GM18517 (cell line): ENCODE measurements around the gene RBM4B.

Source experiments
- ATAC-seq: cut with Tn5 transposase; IDR thresholded peaks from one replicate; pipeline ENCODE4 v1.9.1; 2021; ENCODE audit warnings: mild to moderate bottlenecking, moderate library complexity; ENCODE audit not compliant: unreplicated experiment

RBM4B gene

DNA sequence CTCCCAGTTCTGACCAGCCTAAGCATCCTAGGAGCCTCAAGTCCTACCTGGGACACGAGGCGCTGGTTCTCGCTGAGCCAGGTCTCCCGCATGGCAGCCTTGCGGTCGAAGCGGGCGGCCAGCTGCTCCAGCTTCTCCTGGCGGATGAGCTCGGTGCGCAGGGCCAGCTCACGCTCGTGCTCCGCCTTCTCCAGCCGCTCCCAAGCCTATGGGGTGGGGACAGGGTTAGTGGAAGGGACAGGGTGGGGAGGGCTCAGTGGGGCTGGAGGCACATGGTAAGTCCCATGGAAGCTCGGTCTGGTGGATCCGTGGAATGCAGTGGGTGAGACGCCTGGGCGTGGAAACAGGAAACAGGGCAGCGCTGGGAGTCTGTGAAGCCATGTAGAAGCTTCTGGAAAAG lies 30.4 kb upstream of the RBM4B start:
- no peak for ATAC-seq

DNA sequence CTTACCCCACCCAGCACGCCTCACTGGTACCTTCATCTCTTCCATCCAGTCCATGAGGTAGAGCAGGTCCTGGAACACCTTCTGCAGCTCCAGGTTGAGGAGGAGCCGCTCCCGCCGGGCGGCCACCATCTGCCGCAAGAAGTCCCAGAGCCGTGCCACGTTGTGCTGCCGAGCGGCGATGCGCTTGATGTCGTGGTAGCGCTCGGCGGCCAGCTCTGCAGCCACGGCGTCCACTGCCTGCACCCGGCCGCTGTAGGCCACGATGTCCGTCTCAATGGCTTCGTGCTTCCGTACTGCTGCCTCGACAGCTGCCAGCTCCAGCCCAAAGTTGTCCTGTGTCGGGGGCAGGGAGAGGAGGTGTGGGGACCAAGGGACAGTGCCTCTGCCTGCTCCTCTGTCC lies 29.8 kb upstream of the RBM4B start:
- no peak for ATAC-seq

DNA sequence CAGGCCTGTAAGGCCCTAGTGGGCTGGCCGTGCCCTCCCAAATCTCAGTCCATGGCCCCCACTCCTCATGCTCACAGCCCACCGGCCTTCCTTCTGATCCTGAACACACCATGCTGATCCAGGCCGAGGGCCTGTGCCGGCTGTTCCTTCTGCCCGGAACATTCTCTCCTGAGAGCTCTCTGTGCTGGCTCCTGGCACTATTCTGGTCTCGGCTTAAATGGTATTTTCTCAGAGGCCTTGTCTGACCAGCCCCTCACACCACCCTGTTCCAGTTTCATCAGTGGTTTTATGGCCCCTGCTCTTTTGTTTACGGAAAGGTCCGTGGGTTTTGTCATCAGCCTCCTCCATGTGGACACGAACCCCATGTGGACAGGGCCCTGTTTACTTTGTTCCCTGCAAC lies 29.3 kb upstream of the RBM4B start:
- no peak for ATAC-seq

DNA sequence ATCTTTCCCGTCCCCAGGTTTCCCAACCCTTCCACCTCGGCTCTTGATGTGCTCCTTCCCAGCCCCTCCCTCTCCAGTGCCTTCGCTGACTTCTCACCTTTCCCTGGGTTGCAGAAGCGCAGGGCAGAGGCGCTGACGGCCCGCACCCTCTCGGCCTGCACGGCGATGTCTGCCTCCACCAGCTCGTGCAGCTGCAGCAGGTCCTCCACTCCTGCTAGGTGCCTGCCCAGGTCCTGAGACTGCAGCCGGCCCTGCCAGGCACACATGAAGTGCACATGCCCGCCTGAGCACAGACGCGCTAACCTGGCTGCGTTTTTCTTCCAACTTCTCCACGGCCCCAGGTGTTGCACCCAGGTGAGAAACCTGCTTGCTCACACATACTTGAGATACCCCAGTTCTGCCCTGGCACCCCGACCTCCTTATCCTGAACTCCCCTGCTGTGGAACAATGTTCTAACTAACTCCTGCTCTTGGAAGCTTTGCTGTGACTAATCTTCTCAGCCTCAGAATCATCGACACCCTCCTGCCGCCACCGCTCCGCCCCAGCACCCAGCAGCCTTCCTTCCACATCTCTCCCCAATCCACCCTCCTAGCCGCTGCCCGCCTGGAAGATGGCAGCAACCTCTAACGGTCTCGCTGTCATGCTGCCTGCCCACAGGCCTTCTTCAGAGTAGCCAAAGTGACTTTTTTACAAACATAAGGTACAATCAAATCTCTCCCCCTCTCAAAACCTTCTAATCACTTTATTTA lies 28.1 kb upstream of the RBM4B start:
- no peak for ATAC-seq

DNA sequence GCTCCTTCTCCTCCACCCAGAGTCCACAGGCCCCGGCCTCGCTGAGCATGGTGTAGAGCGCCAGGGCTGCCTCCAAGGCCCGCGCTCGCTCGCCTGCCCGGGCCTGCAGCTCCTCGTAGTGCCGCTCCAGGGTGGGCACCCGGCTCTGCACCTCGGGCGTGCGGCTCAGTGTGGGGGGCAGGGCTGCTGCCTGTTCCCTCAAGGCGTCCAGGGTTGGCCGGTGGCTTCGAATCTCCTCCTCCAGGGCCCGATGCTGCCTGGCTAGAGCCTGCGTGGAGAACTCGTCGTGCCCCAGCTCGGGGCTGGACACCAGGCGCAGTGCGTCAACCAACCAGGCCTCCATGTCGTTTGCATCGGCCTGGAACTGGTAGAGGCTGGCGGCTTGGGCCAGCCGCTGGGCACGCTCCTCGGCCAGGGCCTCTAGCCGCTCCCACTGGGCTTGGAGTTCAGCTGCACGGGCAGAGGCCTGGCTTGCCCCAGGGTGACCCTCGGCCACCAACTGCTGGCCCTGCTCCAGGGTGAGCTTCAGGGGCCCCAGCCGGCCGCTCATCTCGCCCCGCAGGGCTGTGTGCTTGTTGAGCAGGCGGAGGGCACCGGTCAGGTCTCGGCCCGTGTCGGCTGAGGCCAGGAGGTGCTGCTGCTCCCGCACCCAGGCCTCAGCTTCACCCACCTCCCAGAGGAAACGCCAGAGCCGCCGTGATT lies 27.1 kb upstream of the RBM4B start:
- ATAC-seq: no peak

DNA sequence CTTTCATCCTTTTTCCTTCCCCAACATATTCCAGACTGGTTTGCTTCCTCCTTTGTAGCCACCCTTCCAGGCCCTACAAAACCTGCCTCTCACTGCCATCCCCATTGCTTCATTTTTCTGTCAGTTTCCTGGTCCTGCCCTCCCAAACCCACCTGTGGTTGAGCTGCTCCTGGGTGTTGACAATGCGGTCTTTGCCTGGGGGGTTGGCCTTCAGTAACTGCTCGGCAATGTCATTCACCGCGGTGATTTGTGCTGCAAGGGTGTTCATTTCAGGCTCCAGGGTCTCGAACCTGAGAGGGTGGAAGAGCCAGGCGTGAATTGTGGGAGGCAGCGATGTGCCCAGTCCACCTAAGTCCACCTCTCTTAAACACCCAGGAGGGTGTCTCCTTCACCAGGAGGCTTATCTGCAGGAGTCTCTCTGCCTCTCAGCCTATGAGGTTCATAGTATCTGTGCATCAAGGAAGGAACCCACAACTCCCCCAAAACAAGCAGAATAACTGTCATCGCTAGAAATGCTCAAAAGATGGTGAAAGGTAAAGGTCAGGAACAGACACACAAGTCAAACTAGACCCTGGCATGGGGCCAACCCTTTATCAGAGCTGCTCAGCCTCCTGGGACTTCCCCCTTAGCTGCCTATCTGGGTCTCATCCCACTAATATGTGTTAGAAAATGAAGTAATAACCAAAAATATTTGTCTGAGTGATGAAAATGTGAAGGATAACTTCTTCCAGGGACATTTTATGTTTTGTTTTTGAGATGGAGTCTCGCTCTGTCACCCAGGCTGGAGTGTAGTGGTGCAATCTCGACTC lies 23.9 kb upstream of the RBM4B start:
- ATAC-seq: no peak

DNA sequence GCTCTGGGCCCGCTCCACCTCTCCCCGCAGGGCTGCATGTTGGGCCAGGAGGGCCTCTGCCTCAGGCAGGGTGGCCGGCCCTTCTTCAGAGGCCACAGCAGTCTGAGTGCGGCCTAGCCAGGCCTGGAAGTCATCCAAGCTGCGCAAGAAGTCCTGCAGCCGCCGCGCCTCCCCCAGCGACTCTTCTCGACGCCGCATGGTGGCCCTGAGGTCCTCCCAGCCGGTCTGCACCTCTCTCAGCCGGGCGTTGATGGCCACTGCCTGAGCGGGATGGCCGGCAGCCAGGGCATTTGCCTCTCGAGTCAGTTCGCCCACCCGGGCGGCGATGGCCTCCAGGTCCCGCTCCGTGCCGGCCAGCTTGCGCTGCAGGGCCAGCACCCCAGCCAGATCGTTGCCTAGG lies 23.1 kb upstream of the RBM4B start:
- ATAC-seq: no peak

DNA sequence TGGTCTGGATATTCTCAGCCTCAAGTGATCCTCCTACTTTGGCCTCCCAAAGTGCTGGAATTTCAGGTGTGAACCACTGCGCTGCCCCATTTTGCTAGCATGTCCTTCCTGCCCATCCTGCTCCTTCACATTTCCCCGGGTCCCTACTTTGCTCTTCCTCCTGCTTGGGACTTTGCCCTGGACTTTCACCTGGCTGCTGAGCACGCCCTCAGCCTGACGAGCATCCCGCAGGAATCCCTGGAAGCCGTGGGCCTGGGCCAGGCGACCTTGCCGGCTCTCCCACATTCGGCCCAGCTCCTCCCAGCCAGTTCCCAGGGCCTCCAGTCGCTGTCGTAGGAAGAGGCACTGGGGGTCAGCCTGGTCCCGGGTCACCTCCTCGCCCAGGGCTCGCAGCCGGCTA lies 22.6 kb upstream of the RBM4B start:
- ATAC-seq: no peak

DNA sequence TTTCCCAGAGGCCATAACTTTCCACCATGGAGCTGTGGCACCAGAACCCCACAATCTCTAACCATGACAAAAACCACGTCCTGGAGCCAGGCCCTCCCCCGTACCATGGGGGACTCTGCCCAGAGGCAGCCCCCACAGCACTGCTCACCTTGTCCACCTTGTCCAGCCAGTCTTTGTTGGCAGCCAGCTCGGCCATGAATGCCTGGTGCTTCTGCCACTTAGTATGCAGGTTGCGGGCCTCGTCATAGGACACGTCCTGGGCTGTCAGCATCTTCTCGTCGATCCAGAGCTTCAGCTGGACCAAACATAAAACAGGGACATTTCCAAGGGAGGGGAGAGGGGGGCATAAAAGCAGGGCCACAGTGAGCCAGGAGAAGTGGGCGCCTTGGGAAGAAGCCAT lies 20.8 kb upstream of the RBM4B start:
- ATAC-seq: no peak

DNA sequence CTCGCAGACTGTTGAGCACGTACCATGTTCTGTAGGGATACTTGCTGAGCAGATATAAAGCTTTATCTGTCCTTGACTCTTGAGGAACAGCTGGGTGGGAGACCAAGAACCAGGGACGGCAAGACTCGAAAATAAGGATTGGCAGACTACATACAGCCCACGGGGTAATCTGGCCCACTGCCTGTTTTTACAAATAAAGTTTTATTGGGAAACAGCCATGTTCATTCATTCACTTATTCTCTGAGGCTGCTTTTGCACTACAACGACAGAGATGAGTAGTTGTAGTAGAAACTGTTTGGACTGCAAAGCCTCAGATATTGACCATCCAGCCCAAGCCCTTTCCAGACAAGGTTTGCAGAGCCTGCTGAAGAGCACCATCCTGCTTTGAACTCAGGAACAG lies 20.3 kb upstream of the RBM4B start:
- ATAC-seq: no peak

DNA sequence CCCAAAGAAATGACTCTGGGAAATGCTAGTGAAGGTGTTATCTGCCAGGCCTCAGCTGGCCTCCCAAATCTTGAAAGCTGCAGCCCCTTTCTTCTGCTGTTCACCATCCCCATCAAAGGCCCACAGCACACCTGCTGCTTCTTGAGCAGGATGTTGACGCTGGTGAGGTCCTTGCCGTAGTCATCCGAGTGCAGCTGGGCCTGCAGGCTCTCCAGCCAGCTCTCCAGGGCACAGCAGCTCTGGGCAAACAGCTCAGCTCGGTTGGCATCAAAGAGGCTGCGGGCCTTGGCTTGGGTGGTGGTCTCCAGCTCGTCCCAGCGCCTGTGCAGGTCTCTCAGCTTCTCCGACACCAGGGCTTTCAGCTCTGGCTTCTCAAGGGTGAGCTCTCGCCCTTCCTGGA lies 18.5 kb upstream of the RBM4B start:
- no peak for ATAC-seq

DNA sequence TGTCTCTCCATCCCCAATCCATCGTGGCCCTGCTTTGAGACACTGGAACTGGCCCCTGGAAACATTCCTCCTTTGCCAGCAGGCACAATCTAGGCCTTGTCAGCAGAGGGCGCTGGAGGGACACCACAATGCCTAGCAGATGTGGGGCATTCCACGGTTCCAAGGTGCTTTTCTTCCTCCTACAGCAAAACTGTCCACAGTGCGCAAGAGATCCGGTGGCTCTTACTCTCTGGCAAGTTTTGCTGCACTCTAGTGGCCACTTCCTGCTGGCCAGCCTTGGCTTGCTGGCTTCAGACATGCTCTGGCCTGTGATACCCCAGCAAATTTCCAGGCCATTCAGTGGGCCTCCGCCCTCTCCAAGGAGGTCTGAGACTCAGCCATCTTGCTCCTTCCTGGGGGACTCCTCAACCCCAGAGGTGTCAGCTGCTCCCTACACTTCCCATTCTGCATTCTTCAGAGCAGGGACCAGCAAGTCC lies 17.1 kb upstream of the RBM4B start:
- no peak for ATAC-seq

DNA sequence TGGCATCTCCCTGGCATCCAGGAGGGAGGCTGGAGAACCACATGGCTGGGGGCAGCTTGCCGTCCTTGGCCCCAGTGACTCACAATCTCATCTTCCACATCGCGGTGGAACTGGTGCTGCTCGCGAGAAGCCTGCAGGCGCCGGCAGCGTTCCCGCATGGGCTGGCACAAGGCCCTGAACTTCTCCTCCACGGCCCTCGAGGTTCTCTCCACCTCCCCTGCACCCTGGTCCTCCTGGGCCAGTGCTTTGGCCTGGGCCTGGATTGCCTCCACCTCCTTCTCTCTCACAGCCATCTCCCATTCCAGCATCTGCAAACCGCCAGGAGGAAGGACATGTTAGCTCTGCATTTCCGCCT lies 16.3 kb upstream of the RBM4B start:
- ATAC-seq: no peak

DNA sequence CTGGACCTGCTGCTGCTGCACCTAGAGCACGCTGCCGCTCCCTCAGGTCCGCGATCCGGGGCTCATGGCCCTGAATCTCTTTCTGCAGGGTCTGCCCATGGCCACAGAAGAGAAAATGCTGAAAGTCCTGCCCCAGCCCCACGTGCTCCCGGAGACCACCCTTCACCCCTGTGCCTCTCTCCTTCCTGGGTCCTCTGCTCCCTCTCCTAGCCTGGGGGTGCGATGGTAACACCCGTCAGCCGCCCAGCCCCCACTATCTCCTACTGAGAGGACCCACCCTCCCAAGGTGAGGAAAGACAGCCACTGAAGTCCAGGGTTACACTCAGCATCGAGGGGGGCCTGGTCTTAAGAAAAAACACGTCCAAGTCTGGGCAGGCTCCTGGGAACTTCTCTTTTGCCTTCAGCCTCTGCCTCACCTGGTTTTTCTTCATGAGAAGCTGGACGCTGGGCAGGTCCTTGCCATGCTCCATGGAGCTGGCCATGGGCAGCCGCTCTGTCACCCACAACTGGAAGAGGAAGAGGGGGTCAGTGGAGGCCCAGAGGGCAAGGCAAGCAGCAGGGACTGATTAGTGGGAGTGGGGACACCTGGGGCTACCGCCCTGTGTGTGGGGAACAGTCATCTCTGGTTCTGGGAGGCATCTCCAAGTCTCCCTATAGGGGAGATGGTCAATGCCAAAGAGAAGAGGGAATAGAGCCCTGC lies 15.8 kb upstream of the RBM4B start:
- ATAC-seq: no peak

DNA sequence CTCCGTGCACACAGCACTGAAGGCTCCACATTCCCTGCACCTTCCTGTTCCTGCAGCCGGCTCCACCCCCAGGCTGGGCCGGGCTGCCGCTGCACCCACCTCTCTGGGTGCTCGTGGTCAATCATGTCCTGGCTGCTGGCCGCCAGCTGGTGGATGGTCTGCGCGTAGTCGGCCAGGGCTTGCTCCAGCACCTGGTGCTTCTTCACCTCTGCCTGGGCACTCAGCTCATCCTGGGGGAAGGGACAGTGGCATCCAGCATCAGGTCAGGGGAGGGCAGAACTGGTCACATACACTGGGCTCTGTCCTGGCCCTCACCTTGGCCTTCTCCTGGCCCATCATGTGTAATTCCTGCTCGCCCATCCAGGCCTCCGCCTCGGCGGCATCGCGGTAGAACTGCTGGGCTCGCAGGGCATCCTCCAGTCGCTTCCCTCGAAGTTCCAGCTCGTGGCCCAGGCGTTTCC lies 15.2 kb upstream of the RBM4B start:
- no peak for ATAC-seq

DNA sequence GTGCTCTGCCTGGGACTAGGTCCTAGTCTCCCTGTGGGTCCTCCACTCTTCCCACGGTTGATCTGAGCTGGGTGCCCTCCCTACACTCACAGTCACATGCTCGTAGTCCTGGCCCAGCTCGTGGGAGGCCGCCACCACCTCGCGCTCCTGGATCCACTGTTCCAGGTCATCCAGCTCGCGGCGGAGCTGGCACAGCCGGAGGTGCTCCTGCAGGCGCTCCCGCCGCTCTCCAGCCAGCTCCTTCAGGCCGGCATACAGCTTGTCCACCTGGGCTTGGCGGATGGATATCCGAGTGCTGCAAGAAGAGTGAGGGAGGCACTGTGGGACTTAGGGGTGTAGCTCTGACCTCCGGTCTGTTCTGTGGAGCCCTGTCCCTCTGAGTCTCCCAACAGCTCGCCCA lies 14.8 kb upstream of the RBM4B start:
- ATAC-seq: no peak

DNA sequence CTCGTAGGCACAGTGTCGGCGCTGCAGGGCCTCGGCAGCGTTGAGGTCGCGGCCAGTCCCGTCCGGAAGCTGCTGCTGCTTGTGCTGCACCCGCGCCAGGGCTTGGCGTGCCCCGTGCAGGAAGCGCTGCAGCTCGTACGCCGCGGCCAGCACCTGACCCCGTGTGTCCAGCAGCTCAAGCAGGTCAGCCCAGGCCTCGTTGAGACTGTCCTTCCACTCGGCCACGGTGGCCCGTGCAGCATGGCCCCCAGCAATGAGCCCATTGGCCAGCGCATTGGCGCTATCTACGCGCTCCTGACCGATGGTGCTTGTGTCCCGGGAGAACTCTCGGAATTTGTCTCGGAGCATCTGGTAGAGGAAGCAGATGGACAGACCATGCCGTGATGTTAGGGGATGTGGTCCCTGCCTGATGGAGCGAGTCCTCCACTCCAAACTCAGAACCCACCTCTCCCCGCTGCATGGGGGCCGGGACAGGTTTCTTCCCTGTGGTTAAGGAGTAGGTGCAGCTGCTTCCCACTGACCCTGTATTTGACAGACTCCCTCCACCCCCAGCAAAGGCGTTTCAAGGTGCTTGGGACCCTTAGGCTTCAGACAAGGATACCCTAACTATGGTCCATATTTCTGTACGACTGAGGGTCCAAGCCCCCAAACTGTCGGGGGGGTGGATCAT lies 13.8 kb upstream of the RBM4B start:
- no peak for ATAC-seq

DNA sequence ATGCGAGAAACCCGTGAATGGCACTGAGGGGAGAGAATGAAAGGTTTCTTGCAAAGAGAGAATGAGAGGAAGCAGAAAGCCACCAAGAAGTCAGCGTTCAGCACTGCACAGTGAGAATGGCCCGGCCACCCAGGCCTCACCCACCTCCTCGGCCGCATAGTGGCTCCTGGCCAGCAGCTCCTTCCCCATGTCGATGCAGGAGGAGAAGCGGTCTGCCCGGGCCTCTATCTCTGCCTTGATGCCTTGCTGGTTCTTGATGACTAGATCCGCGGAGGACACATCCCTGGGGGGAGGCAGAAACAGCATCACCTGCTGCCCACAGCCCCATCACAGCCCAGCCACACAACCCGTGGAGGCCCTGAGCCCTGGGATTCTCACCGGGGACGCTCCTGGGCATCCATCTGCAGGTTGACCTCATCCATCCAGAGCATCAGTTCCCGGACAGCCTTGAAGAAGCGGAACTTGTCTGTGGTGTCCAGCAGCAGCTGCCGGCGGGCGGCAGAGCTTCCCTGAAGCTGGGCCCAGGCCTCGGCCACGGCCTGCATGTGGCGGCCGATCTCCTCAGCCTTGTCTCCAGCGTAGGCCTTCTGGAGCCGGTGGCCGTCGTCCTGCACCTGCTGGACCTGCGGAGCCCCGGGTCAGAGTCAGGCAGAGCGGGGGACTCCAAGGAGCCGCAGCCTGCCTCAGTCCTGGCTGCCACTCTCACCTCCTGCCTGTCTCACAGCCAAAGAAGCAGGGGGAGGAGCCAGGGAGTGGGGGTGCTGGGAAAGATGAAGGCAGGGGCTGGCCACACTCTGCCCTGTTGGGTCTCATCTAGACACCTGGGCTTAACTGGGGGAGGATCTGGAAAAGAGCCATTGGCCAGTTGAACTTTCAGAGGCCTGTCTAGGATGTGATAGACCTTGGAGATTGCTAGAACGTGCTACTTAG lies 12.2 kb upstream of the RBM4B start:
- no peak for ATAC-seq
